Breast epithelium (tissue), 4 donors: ENCODE measurements around the gene TAMALIN. TPM values are rescaled to one million over a fixed set of nuclear protein-coding genes. Genes with fewer than 3 reads are reported as not detected.

Experiments
- DNase-seq, 2 donors: peaks; one replicate each; pipeline ENCODE4 v3.0.0-alpha.2; 2019; ENCODE audit warnings: low spot score in 2 of 2
- H3K27ac ChIP-seq, 2 donors: fragments of 200-600 bp; sonication (generic) in 1 of 2; one replicate each; pipeline ENCODE4 v1.5.1; 2016 to 2019; ENCODE audit warnings: mild to moderate bottlenecking in 1 of 2
- H3K27me3 ChIP-seq, 2 donors: fragments of 200-600 bp; sonication (generic) in 1 of 2; one replicate each; pipeline versions ENCODE4 v1.5.1 to v1.6.0; 2017 to 2019; ENCODE audit warnings: control low read depth in 1 of 2, mild to moderate bottlenecking in 1 of 2
- H3K36me3 ChIP-seq: fragments of 200-600 bp; one replicate; pipeline ENCODE4 v1.5.1; 2019
- H3K4me1 ChIP-seq, 2 donors: fragments of 200-600 bp; sonication (generic); one replicate each; pipeline ENCODE4 v1.5.1; 2016 to 2019; ENCODE audit warnings: control low read depth in 1 of 2
- H3K4me3 ChIP-seq, 3 donors: fragments of 200-600 bp; sonication (generic); 1 replicate in 2 of 3; 2 replicates in 1 of 3; pipeline ENCODE4 v1.5.1; 2016 to 2019; ENCODE audit warnings: mild to moderate bottlenecking in 3 of 3, moderate library complexity in 2 of 3
- H3K9me3 ChIP-seq, 2 donors: fragments of 200-600 bp; sonication (generic) in 1 of 2; one replicate each; pipeline ENCODE4 v1.5.1; 2016 to 2019; ENCODE audit warnings: control low read depth in 1 of 2
- CTCF ChIP-seq, 3 donors: fragments of 450-650 bp; IDR thresholded peaks; one replicate each; pipeline ENCODE4 v1.5.1; 2016 to 2017; ENCODE audit warnings: antibody characterized with exemption in 3 of 3, mild to moderate bottlenecking in 3 of 3, moderate library complexity in 3 of 3
- POLR2A ChIP-seq: fragments of 450-650 bp; IDR thresholded peaks from one replicate; pipeline ENCODE4 v1.6.1; 2016; ENCODE audit warnings: antibody characterized with exemption, mild to moderate bottlenecking, moderate library complexity
- POLR2AphosphoS5 ChIP-seq, 3 donors: sonication (generic); formaldehyde crosslinking; IDR thresholded peaks; one replicate each; pipeline ENCODE4 v1.6.1; 2017; ENCODE audit warnings: antibody characterized with exemption in 3 of 3
- intact Hi-C: fragments of 100-400 bp; cut with DNase I; formaldehyde crosslinking; loops from one replicate; pipeline ENCODE4 v1.15.1; 2023; ENCODE audit warnings: low total_unique reads
- total RNA-seq, 3 donors: library from RNA; depleted of rRNA; stranded (reverse); fragments of >200 nt; gene quantifications; one replicate each; pipeline ENCODE4 v1.1.0, GENCODE V29; 2016

The TAMALIN gene
- total RNA-seq, 3 donors from 2014 or later = 8.5 to 27.2 (median 16.0) TPM

DNA sequence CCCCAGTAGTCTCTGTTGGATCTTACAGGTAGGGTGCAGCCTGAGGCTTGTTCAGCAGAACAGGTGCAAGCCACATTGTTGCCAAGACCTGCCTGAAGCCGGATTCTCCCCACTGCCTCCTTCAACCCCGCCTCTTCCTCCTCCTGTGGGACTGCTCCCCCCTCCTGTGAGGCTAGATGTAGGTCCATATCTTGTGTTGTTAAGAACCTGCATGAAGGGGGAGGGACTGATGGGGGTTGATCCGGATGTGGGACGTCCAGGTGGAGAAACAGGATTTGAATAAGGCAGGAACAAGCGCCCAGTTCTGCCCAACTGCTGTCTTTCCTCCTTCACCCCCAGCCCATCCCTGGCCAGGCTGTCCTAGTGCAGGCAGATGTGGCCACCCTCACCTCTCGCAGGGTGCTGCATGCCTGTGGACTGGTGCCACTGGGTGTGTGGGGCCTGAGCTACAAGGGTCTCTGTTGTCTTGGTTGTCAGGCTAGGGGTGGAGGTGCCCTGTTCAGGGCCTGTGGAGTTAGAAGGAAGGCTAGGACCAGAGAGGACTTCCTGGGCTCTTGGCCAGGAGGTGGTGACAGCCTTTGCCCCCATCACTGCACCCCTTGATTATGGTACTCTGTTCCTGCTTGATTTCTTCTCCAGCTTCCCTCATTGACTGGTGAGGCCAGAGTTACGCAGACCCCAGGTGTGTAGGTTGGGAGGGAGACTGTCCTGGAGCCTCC is 45.9 kb downstream of the TAMALIN start:
- Histone ChIP-seq H3K4me3 (peak overlapping the region; percentile 57 to 81 (median 59)), H3K4me1 (peaks cover 6 to 9% of the 10 kb centered on the region in 2 donors), H3K36me3 (no peaks in the 10 kb centered on the region), H3K9me3 (no peaks in the 10 kb centered on the region), H3K27ac (peak overlapping the region; percentile 99), H3K27me3 (no peaks in the 10 kb centered on the region)
- DNase-seq = peak in 1 of 2 donors; percentile 65
- TF ChIP-seq POLR2AphosphoS5 (IDR thresholded peaks at IDR 0.05) (no peak), CTCF (IDR thresholded peaks at IDR 0.05) (no peak), POLR2A (no peak)
- intact Hi-C loops = no loop called here

GRCh38 chr12:52053536-52054209 is 46.9 kb downstream of the TAMALIN start:
- H3K4me3 ChIP-seq = peak overlapping the region; percentile 57 to 81 (median 59)
- no peaks in the 10 kb centered on the region for H3K27me3 ChIP-seq
- H3K9me3 ChIP-seq = no peaks in the 10 kb centered on the region
- DNase-seq = no peak
- TF ChIP-seq POLR2A (no peak), CTCF (IDR thresholded peaks at IDR 0.05) (no peak), POLR2AphosphoS5 (IDR thresholded peaks at IDR 0.05) (no peak)
- intact Hi-C loops = no loop called here
- peak overlapping the region; percentile 15 to 99 for H3K27ac ChIP-seq
- H3K36me3 ChIP-seq = no peaks in the 10 kb centered on the region
- peaks cover 6 to 9% of the 10 kb centered on the region in 2 donors for H3K4me1 ChIP-seq

GRCh38 chr12:52054231-52054832 is 47.6 kb downstream of the TAMALIN start:
- Histone ChIP-seq H3K4me3 (peak overlapping the region; percentile 57 to 81 (median 59)), H3K9me3 (no peaks in the 10 kb centered on the region), H3K4me1 (peaks cover 6 to 9% of the 10 kb centered on the region in 2 donors), H3K27me3 (no peaks in the 10 kb centered on the region), H3K27ac (peak overlapping the region in 1 of 2 donors; percentile 99), H3K36me3 (no peaks in the 10 kb centered on the region)
- intact Hi-C loops = no loop called here
- no peak for TF ChIP-seq POLR2AphosphoS5 (IDR thresholded peaks at IDR 0.05)
- no peak for TF ChIP-seq CTCF (IDR thresholded peaks at IDR 0.05)
- TF ChIP-seq POLR2A = no peak
- no peak for DNase-seq

GRCh38 chr12:52054833-52055730 is 48.3 kb downstream of the TAMALIN start:
- Histone ChIP-seq H3K4me3 (peak overlapping the region in 2 of 3 donors; percentile 57 to 81), H3K27ac (peak overlapping the region in 1 of 2 donors; percentile 4), H3K27me3 (no peaks in the 10 kb centered on the region), H3K4me1 (peaks cover 6 to 9% of the 10 kb centered on the region in 2 donors), H3K9me3 (no peaks in the 10 kb centered on the region), H3K36me3 (no peaks in the 10 kb centered on the region)
- TF ChIP-seq CTCF (IDR thresholded peaks at IDR 0.05) (no peak), POLR2A (no peak), POLR2AphosphoS5 (IDR thresholded peaks at IDR 0.05) (no peak)
- DNase-seq = no peak
- intact Hi-C loops = no loop called here
